H1 (cell line): ENCODE measurements around the gene CACNG4. TPM values are rescaled to one million over a fixed set of nuclear protein-coding genes. Genes with fewer than 3 reads are reported as not detected.

ENCODE experiments used
- CTCF ChIA-PET: fragments of 300-600 bp; sonication (Branson Sonifier 250); formaldehyde crosslinking; loops from one replicate; lab custom pipeline; 2021; ENCODE audit not compliant: partially characterized antibody; lab: Charles Lee
- POLR2A ChIA-PET: fragments of 300-600 bp; sonication (Branson Sonifier 250); formaldehyde crosslinking; loops from one replicate; lab custom pipeline; 2021; ENCODE audit warnings: inconsistent platforms; ENCODE audit not compliant: partially characterized antibody; lab: Charles Lee
- DNase-seq, 2 experiments: peaks; one replicate each; pipeline versions ENCODE4 v3.0.0 to v3.0.0-alpha.2; 2010 to 2022; ENCODE audit warnings: low spot score in 2 of 2, low read depth in 1 of 2, mixed read lengths in 1 of 2
- FAIRE-seq: peaks from 2 replicates; lab custom pipeline; 2011; peaks lifted over from hg19 to GRCh38; lab: Jason Lieb, UNC
- H2AFZ ChIP-seq: 2 replicates; pipeline ENCODE4 v1.8.1; 2012; ENCODE audit warnings: low read length, inconsistent platforms
- H2AK5ac ChIP-seq: 2 replicates; pipeline ENCODE4 v1.6.1; 2013; ENCODE audit warnings: low read depth, low read length
- H2BK120ac ChIP-seq: replicated peaks from 2 replicates; pipeline ENCODE3; 2013; ENCODE audit warnings: low read depth, low read length, inconsistent platforms
- H2BK12ac ChIP-seq: 2 replicates; pipeline ENCODE4 v1.6.1; 2013; ENCODE audit warnings: low read depth, low read length
- H2BK15ac ChIP-seq: 2 replicates; pipeline ENCODE4 v1.6.1; 2013; ENCODE audit warnings: low read length
- H2BK20ac ChIP-seq: 2 replicates; pipeline ENCODE4 v1.6.1; 2013; ENCODE audit warnings: low read length
- H2BK5ac ChIP-seq: 2 replicates; pipeline ENCODE4 v1.6.1; 2013; ENCODE audit warnings: low read depth, low read length
- H3K14ac ChIP-seq: 2 replicates; pipeline ENCODE4 v1.6.1; 2013; ENCODE audit warnings: inconsistent platforms; ENCODE audit not compliant: insufficient read length
- H3K18ac ChIP-seq: 2 replicates; pipeline ENCODE4 v1.6.1; 2013; ENCODE audit warnings: low read length; ENCODE audit errors: extremely low read depth
- H3K23ac ChIP-seq: 2 replicates; pipeline ENCODE4 v1.6.1; 2013; ENCODE audit warnings: inconsistent platforms; ENCODE audit not compliant: insufficient read length
- H3K23me2 ChIP-seq: 2 replicates; pipeline ENCODE4 v1.6.1; 2013; ENCODE audit warnings: low read depth, low read length
- H3K27ac ChIP-seq: 2 replicates; pipeline ENCODE4 v1.6.1; 2011; ENCODE audit warnings: low read depth, low read length, inconsistent platforms
- H3K27me3 ChIP-seq, 4 experiments: replicated peaks in 1 of 4; 1 replicate in 1 of 4; 2 replicates in 3 of 4; pipeline versions ENCODE4 v1.6.1 to v1.8.1; 2011 to 2013; ENCODE audit warnings: low read length in 3 of 4, mild to moderate bottlenecking in 3 of 4, inconsistent platforms in 2 of 4, mixed read lengths in 2 of 4, moderate library complexity in 1 of 4; ENCODE audit not compliant: control insufficient read depth in 3 of 4, insufficient read depth in 3 of 4; ENCODE audit errors: extremely low read depth in 1 of 4
- H3K36me3 ChIP-seq, 4 experiments: 2 replicates each; pipeline versions ENCODE4 v1.6.1 to v1.8.1; 2011 to 2013; ENCODE audit warnings: mild to moderate bottlenecking in 4 of 4, low read length in 3 of 4, moderate library complexity in 2 of 4, control low read depth in 1 of 4, inconsistent platforms in 1 of 4; ENCODE audit not compliant: insufficient read depth in 4 of 4, control insufficient read depth in 2 of 4
- H3K4ac ChIP-seq: replicated peaks from 2 replicates; pipeline ENCODE3; 2013; ENCODE audit warnings: low read length, low read depth, mixed read lengths, inconsistent platforms; ENCODE audit not compliant: insufficient read length
- H3K4me1 ChIP-seq, 4 experiments: replicated peaks in 1 of 4; 1 replicate in 1 of 4; 2 replicates in 3 of 4; pipeline versions ENCODE4 v1.6.1 to v1.8.1; 2011 to 2013; ENCODE audit warnings: low read length in 3 of 4, inconsistent platforms in 2 of 4, mixed read lengths in 1 of 4; ENCODE audit not compliant: insufficient read depth in 4 of 4, control insufficient read depth in 3 of 4
- H3K4me2 ChIP-seq, 2 experiments: 2 replicates each; pipeline versions ENCODE4 v1.6.1 to v1.8.1; 2011 to 2013; ENCODE audit warnings: low read depth in 2 of 2, low read length in 2 of 2, control low read depth in 1 of 2, inconsistent platforms in 1 of 2, mild to moderate bottlenecking in 1 of 2; ENCODE audit not compliant: insufficient read depth in 1 of 2
- H3K4me3 ChIP-seq, 4 experiments: fragments of 200-600, 300-600 bp in 1 of 4; sonication (generic), shearing (Covaris generic), sonication (Bioruptor Twin) in 1 of 4; 2 replicates each; pipeline versions ENCODE4 v1.5.1 to v1.8.1; 2011 to 2016; ENCODE audit warnings: low read length in 4 of 4, low read depth in 3 of 4, control low read depth in 2 of 4, inconsistent platforms in 2 of 4, mild to moderate bottlenecking in 2 of 4, mixed read lengths in 1 of 4, moderate library complexity in 1 of 4; ENCODE audit not compliant: insufficient read depth in 2 of 4; ENCODE audit errors: extremely low read depth in 1 of 4
- H3K56ac ChIP-seq: replicated peaks from 2 replicates; pipeline ENCODE3; 2013; ENCODE audit warnings: low read depth, mild to moderate bottlenecking, mixed read lengths, low read length, inconsistent platforms; ENCODE audit not compliant: insufficient read length
- H3K79me1 ChIP-seq: 2 replicates; pipeline ENCODE4 v1.6.1; 2013; ENCODE audit warnings: low read depth, low read length, control low read depth
- H3K79me2 ChIP-seq, 2 experiments: 2 replicates each; pipeline versions ENCODE4 v1.6.1 to v1.8.1; 2012 to 2013; ENCODE audit warnings: low read length in 2 of 2, mild to moderate bottlenecking in 2 of 2, inconsistent platforms in 1 of 2; ENCODE audit not compliant: insufficient read depth in 2 of 2, control insufficient read depth in 1 of 2
- H3K9ac ChIP-seq, 4 experiments: replicated peaks in 1 of 4; 1 replicate in 1 of 4; 2 replicates in 3 of 4; pipeline versions ENCODE4 v1.6.1 to v1.8.1; 2011 to 2013; ENCODE audit warnings: low read depth in 3 of 4, low read length in 3 of 4, control low read depth in 2 of 4, mild to moderate bottlenecking in 2 of 4, moderate library complexity in 2 of 4, inconsistent platforms in 1 of 4; ENCODE audit errors: extremely low read depth in 1 of 4
- H3K9me3 ChIP-seq, 2 experiments: 2 replicates each; pipeline versions ENCODE4 v1.6.1 to v1.8.1; 2012 to 2013; ENCODE audit warnings: mild to moderate bottlenecking in 2 of 2, moderate library complexity in 2 of 2, control low read depth in 1 of 2, inconsistent platforms in 1 of 2, low read depth in 1 of 2, low read length in 1 of 2, mixed read lengths in 1 of 2; ENCODE audit not compliant: insufficient read depth in 2 of 2
- H4K20me1 ChIP-seq, 2 experiments: replicated peaks in 1 of 2; 2 replicates each; pipeline versions ENCODE3 to v1.8.1; 2011 to 2013; ENCODE audit warnings: inconsistent platforms in 2 of 2, low read length in 2 of 2, mild to moderate bottlenecking in 1 of 2; ENCODE audit not compliant: insufficient read depth in 2 of 2, control insufficient read depth in 1 of 2
- H4K5ac ChIP-seq: 2 replicates; pipeline ENCODE4 v1.6.1; 2013; ENCODE audit warnings: low read length, low read depth, mixed read lengths, inconsistent platforms; ENCODE audit not compliant: insufficient read length
- H4K8ac ChIP-seq: 2 replicates; pipeline ENCODE4 v1.8.0; 2013; ENCODE audit warnings: mild to moderate bottlenecking, moderate library complexity, low read length, inconsistent platforms; ENCODE audit not compliant: insufficient read depth; ENCODE audit errors: extremely low read depth
- H4K91ac ChIP-seq: replicated peaks from 2 replicates; pipeline ENCODE3; 2013; ENCODE audit warnings: low read length, mixed read lengths, inconsistent platforms; ENCODE audit not compliant: insufficient read length
- CBX8 ChIP-seq: fragments of 300-800, 300-1000 bp; sonication (generic); IDR thresholded peaks from 2 replicates; pipeline ENCODE4 v1.7.1; 2016; ENCODE audit warnings: low read depth, low read length, borderline replicate concordance
- EZH2 ChIP-seq: fragments of 200-600 bp; sonication (generic); IDR thresholded peaks from 2 replicates; pipeline ENCODE4 v1.7.1; 2012; ENCODE audit warnings: low read depth, mild to moderate bottlenecking, moderate library complexity, low read length, inconsistent platforms; ENCODE audit not compliant: severe bottlenecking
- FOSL1 ChIP-seq: IDR thresholded peaks from 2 replicates; pipeline ENCODE4 v1.6.1; 2011; ENCODE audit warnings: mild to moderate bottlenecking, low read depth, low read length, moderate library complexity; ENCODE audit not compliant: insufficient read depth
- GABPA ChIP-seq: IDR thresholded peaks from 2 replicates; pipeline ENCODE4 v1.6.1; 2011; ENCODE audit warnings: mild to moderate bottlenecking, low read length, moderate library complexity, borderline replicate concordance; ENCODE audit not compliant: insufficient read depth
- NRF1 ChIP-seq: IDR thresholded peaks from 2 replicates; pipeline ENCODE4 v1.6.1; 2011; ENCODE audit warnings: mild to moderate bottlenecking, low read depth, low read length, improper control_type of control experiment
- POLR2A ChIP-seq, 2 experiments: IDR thresholded peaks; 1 replicate in 1 of 2; 2 replicates in 1 of 2; pipeline ENCODE4 v1.6.1; 2011; ENCODE audit warnings: low read depth in 2 of 2, low read length in 2 of 2, mild to moderate bottlenecking in 2 of 2; ENCODE audit errors: control extremely low read depth in 1 of 2
- RAD21 ChIP-seq, 2 experiments: IDR thresholded peaks in 1 of 2; conservative IDR thresholded peaks in 1 of 2; 2 replicates each; pipeline ENCODE4 v1.6.1; 2011; ENCODE audit warnings: low read depth in 2 of 2, low read length in 2 of 2, improper control_type of control experiment in 1 of 2, inconsistent platforms in 1 of 2, mild to moderate bottlenecking in 1 of 2, moderate library complexity in 1 of 2
- RNF2 ChIP-seq: fragments of 200-900, 300-1000 bp; sonication (generic); IDR thresholded peaks from 2 replicates; pipeline ENCODE4 v1.7.1; 2016; ENCODE audit warnings: borderline replicate concordance, low read depth, mild to moderate bottlenecking, antibody characterized with exemption, low read length; ENCODE audit not compliant: poor library complexity, severe bottlenecking; ENCODE audit errors: missing control alignments
- SP4 ChIP-seq: IDR thresholded peaks from 2 replicates; pipeline ENCODE4 v1.6.1; 2012; ENCODE audit warnings: low read length, inconsistent platforms
- WGBS, 2 experiments: shearing (Covaris generic) in 1 of 2; methylation state at CpG; one replicate each; pipeline versions ENCODE4 v1.1.6 to v1.1.7; 2013 to 2015; ENCODE audit warnings: low lambda C conversion rate in 2 of 2, mixed read lengths in 2 of 2, inconsistent platforms in 1 of 2, low coverage in 1 of 2, missing lambda C conversion rate in 1 of 2; ENCODE audit not compliant: insufficient replicate concordance in 2 of 2, insufficient coverage in 1 of 2, insufficient read length in 1 of 2; ENCODE audit errors: extremely low coverage in 1 of 2, missing lambda C conversion rate in 1 of 2; 5-methylcytosine and 5-hydroxymethylcytosine counted together
- polyA plus RNA-seq, 7 experiments: library from polyadenylated mRNA; depleted of rRNA in 3 of 7; stranded (reverse) in 5 of 7; unstranded in 2 of 7; fragments of >200 nt in 5 of 7; fragments of 200-250 nt in 2 of 7; gene quantifications; 1 replicate in 5 of 7; 2 replicates in 1 of 7; 4 replicates in 1 of 7; pipeline versions ENCODE4 v1.2.1 to v1.2.3, GENCODE V29; 2011 to 2013; ENCODE audit warnings: missing spikeins in 2 of 7, mixed read lengths in 2 of 7
- total RNA-seq: library from RNA; stranded (reverse); fragmentation: NEBNext Ultra II Directional; extraction: Animal tissue kit (Norgen Biotek cat#: 25700); gene quantifications from 2 replicates; pipeline ENCODE4 v1.2.1, GENCODE V29; 2021
- TF ChIP-seq, protein P1 (sequence below): IDR thresholded peaks from 2 replicates; pipeline ENCODE4 v1.6.1; 2011; ENCODE audit warnings: low read depth, mild to moderate bottlenecking, low read length; ENCODE audit not compliant: insufficient read depth
- TF ChIP-seq, protein P2 (sequence below), 3 experiments: IDR thresholded peaks; 1 replicate in 2 of 3; 2 replicates in 1 of 3; pipeline versions ENCODE4 v1.5.1 to v1.6.1; 2011; ENCODE audit warnings: low read length in 3 of 3, mild to moderate bottlenecking in 3 of 3, inconsistent platforms in 2 of 3, low read depth in 1 of 3, moderate library complexity in 1 of 3; ENCODE audit not compliant: insufficient read depth in 1 of 3; ENCODE audit errors: control extremely low read depth in 1 of 3

The CACNG4 gene
- total and polyA plus RNA-seq, 2 of the 8 experiments (the other 6 are each of a cell fraction or from before 2014, with no cell fraction given): 3.6 to 5.6 TPM

DNA sequence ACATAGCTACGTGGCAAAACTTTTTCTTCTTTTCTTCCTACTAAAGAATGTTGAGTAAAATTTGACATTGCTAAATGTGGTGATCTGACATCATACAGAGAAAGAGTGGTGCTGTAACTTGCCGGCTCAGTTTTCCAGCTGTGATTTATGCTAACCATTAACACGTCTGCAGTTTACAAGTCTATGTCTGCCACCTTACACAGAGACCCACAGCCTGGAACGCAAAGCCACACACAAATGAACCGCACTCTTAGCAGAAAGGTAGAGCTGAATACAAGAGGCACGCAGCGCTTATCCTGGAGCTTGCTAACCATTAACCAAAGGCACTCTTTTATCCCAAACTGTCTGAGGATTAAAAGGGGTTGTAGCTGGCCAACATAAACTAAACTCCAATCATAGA lies 111.8 kb downstream of the CACNG4 start:
- Histone ChIP-seq H3K9me3 (no peaks in the 10 kb centered on the region), H3K79me1 (no peaks in the 10 kb centered on the region), H2BK12ac (no peak overlapping the region), H2BK5ac (no peak overlapping the region), H4K91ac (no peak overlapping the region), H3K9ac (no peak overlapping the region), H3K23ac (no peak overlapping the region), H3K18ac (no peak overlapping the region), H3K27me3 (no peaks in the 10 kb centered on the region), H3K23me2 (no peaks in the 10 kb centered on the region), H2AFZ (no peak overlapping the region), H3K4me3 (no peak overlapping the region), H2AK5ac (no peak overlapping the region), H3K56ac (no peak overlapping the region), H3K27ac (no peak overlapping the region), H4K8ac (no peak overlapping the region), H2BK120ac (no peak overlapping the region), H3K14ac (no peak overlapping the region), H3K4me2 (no peak overlapping the region), H2BK15ac (no peak overlapping the region), H3K36me3 (no peaks in the 10 kb centered on the region), H4K5ac (no peak overlapping the region), H4K20me1 (no peaks in the 10 kb centered on the region), H2BK20ac (no peak overlapping the region), H3K4ac (no peak overlapping the region), H3K79me2 (no peaks in the 10 kb centered on the region), H3K4me1 (no peaks in the 10 kb centered on the region)
- ChIA-PET POLR2A (no interaction called here), CTCF (no interaction called here)
- FAIRE-seq: no peak
- 89% methylated on average over 7 of the region's 7 CpGs; no CpG with 5 or more reads in 1 of the 2 experiments for WGBS, 2 experiments
- DNase-seq: no peak
- TF ChIP-seq, protein P1, sequence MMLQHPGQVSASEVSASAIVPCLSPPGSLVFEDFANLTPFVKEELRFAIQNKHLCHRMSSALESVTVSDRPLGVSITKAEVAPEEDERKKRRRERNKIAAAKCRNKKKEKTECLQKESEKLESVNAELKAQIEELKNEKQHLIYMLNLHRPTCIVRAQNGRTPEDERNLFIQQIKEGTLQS: no peak
- TF ChIP-seq GABPA (no peak), SP4 (no peak), RNF2 (no peak), EZH2 (no peak), FOSL1 (no peak), POLR2A (IDR thresholded peaks at IDR 0.05; ENCODE audit: control extremely low read depth in 1 of 2, low read depth in 2 of 2, low read length in 2 of 2) (no peak), NRF1 (no peak), CBX8 (no peak), RAD21 (IDR thresholded peaks at IDR 0.05 in 1 of 2, conservative IDR thresholded peaks at IDR 0.05 in 1 of 2; ENCODE audit: low read depth in 2 of 2, low read length in 2 of 2) (no peak)
- TF ChIP-seq, protein P2, sequence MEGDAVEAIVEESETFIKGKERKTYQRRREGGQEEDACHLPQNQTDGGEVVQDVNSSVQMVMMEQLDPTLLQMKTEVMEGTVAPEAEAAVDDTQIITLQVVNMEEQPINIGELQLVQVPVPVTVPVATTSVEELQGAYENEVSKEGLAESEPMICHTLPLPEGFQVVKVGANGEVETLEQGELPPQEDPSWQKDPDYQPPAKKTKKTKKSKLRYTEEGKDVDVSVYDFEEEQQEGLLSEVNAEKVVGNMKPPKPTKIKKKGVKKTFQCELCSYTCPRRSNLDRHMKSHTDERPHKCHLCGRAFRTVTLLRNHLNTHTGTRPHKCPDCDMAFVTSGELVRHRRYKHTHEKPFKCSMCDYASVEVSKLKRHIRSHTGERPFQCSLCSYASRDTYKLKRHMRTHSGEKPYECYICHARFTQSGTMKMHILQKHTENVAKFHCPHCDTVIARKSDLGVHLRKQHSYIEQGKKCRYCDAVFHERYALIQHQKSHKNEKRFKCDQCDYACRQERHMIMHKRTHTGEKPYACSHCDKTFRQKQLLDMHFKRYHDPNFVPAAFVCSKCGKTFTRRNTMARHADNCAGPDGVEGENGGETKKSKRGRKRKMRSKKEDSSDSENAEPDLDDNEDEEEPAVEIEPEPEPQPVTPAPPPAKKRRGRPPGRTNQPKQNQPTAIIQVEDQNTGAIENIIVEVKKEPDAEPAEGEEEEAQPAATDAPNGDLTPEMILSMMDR (IDR thresholded peaks at IDR 0.05; ENCODE audit: control extremely low read depth in 1 of 3, insufficient read depth in 1 of 3, low read depth in 1 of 3, low read length in 3 of 3): no peak
